ENCODE measurements around the gene CABLES1.

CABLES1 gene

GRCh38 chr18:23114171-23114881 lies 21.0 kb upstream of the CABLES1 start:
- no peak for DNase-seq (ENCODE audit: low read depth)

- DNase-seq (ENCODE audit: low read depth), result no peak
Measured at GRCh38 chr18:23114911-23115310, 20.4 kb upstream of the CABLES1 start.

GRCh38 chr18:23115683-23116096 lies 19.6 kb upstream of the CABLES1 start:
- DNase-seq (ENCODE audit: low read depth), result no peak

DNA sequence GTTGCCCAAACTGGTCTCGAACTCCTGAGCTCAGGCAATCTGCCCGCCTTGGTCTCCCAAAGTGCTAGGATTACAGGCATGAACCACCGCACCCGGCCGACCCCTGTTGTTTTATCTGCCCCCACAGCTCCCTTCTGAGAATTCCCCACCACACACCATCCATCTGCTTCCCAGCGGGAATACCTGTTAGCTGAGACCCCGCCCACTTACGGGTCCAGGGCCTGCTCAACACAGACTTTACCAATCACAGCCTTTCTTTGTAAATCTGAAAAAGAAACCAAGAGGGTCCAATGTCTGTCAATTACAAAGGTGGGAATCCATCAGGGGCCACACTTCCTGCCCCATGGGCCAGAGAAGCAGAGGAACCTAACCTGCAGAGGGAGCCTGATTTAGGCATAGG lies 14.2 kb upstream of the CABLES1 start:
- no peak for DNase-seq (ENCODE audit: low read depth)

- DNase-seq (ENCODE audit: low read depth), result no peak
Measured at GRCh38 chr18:23122334-23123229, 12.7 kb upstream of the CABLES1 start.

GRCh38 chr18:23126376-23127056 lies 8.8 kb upstream of the CABLES1 start:
- DNase-seq (ENCODE audit: low read depth), result no peak

DNA sequence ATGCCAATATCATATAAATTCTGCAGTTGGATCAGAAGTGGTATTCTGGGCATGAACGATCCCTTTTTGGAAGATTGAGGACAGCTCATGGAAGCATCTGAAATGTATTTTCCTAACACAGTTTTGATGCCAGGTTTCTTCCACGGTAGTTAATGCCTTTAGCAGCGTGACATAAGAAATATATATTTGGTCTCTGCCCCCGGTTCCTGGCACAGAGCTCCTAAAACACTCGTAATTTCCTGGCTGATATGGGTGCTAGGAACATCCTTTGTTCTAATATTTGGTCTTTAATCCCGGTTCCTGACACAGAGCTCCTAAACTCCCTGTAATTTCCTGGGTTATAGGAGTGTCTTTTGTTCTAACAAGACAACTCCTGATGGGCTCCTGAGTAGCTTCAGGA lies 8.2 kb upstream of the CABLES1 start:
- no peak for DNase-seq (ENCODE audit: low read depth)

DNA sequence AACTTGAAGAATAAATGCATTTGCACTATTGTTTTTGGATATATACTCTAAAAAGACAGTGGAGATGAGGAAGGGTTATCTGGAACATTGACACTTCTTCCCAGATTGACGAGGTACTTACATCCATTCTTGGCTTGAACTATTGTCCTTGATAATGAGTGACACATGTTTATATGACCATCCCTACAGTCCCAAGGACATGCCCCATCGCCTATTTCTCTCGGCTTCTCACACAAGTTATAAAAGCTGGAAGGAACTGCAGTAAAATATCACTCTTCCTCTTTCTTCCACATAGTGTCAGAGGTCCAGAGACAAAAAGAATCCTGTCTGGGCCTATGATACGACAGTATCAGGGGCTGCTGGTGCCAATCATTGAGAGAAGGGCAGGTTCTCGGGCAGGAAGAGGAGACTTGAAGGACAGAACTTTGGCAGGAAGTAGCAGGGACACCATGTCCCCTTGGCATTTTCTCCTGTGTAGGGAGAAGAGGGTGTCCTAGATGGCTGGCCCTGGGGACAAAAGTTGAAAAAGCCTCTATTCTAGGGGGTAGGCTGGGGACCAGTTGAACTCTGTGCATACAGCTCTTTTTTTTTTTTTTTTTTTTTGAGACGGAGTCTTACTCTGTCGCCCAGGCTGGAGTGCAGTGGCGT lies 5.8 kb upstream of the CABLES1 start:
- no peak for DNase-seq (ENCODE audit: low read depth)

GRCh38 chr18:23131693-23132319 lies 3.5 kb upstream of the CABLES1 start:
- peak; percentile 43 for DNase-seq (ENCODE audit: low read depth)

GRCh38 chr18:23133860-23134779 lies 1.2 kb upstream of the CABLES1 start:
- DNase-seq (ENCODE audit: low read depth), result no peak

DNA sequence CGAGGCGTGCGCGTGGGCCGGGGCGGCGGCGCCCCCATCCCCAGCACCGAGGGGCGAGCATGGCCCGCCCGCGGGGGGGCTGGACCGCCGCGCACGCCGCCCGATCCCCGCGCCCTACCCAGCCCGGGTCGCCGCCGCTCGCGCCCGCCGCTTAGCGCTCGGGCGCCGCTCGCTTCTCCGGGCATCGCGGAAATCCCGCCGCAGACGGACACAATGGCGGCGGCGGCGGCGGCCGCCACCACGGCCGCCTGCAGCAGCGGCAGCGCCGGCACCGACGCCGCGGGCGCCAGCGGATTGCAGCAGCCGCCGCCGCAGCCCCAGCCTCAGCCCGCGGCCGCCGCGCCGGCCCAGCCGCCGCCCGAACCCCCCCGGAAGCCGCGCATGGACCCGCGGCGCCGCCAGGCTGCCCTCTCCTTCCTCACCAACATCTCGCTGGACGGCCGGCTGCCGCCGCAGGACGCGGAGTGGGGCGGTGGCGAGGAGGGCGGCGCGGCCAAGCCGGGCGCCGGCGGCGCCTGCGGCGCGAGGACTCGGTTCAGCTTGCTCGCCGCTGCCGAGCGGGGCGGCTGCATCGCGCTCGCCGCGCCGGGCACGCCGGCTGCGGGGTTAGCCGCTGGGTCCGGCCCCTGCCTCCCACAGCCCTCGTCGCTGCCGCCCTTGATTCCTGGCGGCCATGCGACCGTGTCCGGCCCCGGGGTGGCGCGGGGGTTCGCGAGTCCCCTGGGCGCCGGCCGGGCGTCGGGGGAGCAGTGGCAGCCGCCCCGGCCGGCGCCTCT lies 453 bp downstream of the CABLES1 start:
- DNase-seq (ENCODE audit: low read depth), result no peak

DNA sequence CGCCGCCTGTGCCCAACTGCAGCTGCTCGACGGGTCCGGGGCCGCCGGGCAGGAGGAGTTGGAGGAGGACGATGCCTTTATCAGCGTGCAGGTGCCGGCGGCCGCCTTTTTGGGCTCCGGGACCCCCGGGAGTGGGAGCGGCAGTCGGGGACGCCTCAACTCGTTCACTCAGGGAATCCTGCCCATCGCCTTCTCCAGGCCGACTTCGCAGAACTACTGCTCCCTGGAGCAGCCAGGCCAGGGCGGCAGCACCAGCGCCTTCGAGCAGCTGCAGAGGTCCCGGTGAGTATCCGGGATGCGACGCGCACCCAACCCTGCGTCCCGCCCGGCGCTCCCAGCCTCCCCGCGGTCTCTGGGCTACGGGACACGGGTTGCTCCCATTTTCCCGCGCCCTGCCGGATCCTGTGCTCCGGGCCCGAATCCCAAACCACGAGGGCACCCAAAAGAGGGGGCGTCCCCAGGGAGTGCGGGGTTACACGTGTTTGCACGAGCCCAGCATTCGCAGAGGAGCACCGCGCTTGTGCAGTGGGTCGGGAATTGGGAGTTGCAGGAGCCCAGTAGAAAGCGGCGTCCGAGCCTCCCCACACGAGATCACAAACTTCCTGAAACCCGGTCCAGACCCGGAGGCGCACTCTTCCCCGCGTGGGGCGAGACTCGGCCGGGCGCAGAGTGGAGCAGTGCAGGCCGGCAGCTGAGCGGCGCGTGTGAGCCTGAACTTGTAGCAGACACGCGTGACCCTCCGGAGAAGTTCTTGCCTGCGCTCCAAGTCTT lies 1.2 kb downstream of the CABLES1 start:
- no peak for DNase-seq (ENCODE audit: low read depth)

DNA sequence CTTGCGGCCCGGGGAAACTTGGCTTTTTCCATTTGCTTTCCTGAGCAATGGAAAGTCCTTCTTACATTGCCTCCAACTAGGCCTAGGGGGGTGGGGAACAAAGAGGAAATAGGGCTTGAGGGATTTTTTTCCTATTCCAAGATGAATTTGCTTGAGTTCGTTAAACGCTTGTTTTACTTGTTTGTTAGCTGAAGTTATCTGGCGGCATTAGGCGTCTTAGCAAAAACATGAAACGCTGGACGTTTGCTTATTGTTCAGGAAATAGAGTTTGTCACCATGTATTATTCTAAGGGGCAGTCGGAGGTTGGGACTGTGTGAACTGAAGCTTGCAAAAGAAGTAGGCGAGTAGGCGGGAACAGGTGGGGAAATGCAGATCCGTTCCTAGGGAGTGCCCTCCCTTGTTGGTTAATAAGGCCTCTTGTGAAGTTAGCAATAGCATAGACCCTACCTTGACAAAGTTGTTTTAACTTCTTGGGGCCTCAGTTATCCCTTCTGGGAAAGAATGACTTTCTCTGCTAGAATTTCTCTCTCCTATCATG lies 1.9 kb downstream of the CABLES1 start:
- DNase-seq (ENCODE audit: low read depth), result no peak

- no peak for DNase-seq (ENCODE audit: low read depth)
Measured at GRCh38 chr18:23137788-23138216, 2.5 kb downstream of the CABLES1 start.

GRCh38 chr18:23138471-23138870 lies 3.2 kb downstream of the CABLES1 start:
- DNase-seq (ENCODE audit: low read depth), result no peak

GRCh38 chr18:23141104-23141999 lies 6.1 kb downstream of the CABLES1 start:
- no peak for DNase-seq (ENCODE audit: low read depth)

DNA sequence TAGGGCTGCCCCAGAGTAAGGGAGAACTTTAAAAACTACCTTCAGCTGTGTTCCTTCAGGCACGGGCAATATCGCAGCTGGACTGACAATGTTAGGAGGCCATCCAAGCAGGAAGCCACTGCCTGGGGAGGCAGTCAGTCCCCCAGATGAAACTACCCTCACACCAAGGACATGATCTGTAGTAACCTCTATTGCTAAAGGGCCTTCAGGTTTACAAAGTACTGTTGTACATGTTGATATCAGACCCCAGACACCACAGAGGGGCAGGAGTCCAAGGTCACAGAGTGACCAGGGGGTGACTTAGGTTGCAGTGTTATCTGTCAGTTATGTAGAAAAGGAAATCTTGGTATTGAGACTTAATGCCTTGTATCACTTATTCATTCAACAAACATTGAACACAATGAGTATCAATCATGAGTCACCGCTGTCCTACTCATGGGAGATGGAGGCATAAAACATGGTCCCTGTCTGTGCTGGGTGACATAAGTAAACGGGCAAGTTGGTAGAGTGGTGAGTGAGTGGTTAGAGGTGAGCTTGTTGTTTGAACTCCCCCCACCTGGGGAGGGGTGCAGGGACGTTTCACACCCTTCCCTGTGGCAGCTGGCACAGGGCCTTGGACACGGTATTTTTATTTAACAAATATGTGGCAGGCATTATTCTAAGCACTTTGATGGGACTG lies 7.1 kb downstream of the CABLES1 start:
- no peak for DNase-seq (ENCODE audit: low read depth)

All from stimulated activated CD8-positive, alpha-beta memory T cell treated with anti-CD3 and anti-CD28 coated beads, Interleukin-12 subunit alpha, Interleukin-12 subunit beta, amount 100 ng/mL, for 1 hour (primary cell).